ENCODE results near the gene THOC6. TPM values are rescaled to one million over a fixed set of nuclear protein-coding genes. Genes with fewer than 3 reads are reported as not detected.

The THOC6 gene
- total RNA-seq, 1 donor from 2014 or later: 40.1 TPM

DNA sequence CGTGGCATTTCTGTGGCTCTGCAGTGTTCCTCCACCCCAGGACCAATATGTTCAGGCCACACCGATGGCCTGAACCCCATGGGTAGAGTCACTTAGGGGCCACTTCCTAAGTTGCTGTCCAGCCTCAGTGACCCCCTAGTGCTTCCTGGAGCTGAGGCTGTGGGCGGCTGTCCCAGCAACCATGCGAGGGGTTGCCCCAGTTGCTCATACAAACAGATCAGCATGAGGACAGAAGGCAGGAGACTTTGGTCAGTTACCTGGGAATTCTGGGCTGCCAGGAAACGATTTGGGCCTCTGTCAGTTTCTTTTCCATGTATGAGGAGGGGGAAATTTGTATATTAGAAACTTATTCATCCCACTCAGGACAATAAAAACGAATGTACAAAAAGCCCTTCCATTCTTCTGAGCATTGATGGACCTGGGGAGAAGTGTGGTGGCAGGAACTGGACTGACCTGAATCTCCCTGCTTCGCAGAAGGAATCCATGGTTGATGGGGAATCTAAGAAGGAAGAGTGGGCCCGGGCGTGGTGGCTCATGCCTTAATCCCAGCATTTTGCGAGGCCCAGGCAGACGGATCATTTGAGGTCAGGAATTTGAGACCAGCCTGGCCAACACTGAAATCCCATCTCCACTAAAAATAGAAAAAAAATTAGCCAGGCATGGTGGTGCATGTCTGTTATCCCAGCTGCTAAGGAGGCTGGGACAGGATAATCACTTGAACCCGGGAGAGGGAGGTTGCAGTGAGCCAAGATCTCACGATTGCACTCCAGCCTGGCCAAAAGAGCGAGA is 36.7 kb downstream of the THOC6 start:
- no peaks in the 10 kb centered on the region for H3K9me3 Mint-ChIP-seq

DNA sequence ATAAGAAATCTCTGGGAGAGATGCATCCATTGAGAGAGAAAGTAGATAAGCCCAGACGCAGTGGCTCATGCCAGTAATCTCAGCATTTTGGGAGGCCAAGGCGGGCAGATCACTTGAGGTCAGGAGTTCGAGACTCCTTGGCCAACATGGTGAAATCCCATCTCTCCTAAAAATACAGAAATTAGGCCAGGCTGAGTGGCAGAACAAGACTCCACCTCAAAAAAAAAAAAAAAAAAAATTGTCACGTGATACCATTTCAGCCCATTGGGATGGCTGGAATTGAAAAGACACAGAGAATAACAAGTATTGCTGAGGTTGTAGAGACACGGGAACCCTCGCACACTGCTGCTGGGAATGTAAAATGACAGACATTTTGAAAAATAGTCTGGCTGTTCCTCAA is 38.7 kb downstream of the THOC6 start:
- no peak for DNase-seq (ENCODE audit: extremely low spot score, unreplicated experiment)
- H3K9me3 Mint-ChIP-seq: no peaks in the 10 kb centered on the region
- no peak overlapping the region for H3K4me3 Mint-ChIP-seq
- H3K27ac Mint-ChIP-seq: no peak overlapping the region
- TF ChIP-seq, protein P1, sequence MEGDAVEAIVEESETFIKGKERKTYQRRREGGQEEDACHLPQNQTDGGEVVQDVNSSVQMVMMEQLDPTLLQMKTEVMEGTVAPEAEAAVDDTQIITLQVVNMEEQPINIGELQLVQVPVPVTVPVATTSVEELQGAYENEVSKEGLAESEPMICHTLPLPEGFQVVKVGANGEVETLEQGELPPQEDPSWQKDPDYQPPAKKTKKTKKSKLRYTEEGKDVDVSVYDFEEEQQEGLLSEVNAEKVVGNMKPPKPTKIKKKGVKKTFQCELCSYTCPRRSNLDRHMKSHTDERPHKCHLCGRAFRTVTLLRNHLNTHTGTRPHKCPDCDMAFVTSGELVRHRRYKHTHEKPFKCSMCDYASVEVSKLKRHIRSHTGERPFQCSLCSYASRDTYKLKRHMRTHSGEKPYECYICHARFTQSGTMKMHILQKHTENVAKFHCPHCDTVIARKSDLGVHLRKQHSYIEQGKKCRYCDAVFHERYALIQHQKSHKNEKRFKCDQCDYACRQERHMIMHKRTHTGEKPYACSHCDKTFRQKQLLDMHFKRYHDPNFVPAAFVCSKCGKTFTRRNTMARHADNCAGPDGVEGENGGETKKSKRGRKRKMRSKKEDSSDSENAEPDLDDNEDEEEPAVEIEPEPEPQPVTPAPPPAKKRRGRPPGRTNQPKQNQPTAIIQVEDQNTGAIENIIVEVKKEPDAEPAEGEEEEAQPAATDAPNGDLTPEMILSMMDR (conservative IDR thresholded peaks at IDR 0.05): no peak
- H3K4me1 Mint-ChIP-seq (ENCODE audit: unreplicated experiment): no peaks in the 10 kb centered on the region
- no peaks in the 10 kb centered on the region for H3K27me3 Mint-ChIP-seq
- no peaks in the 10 kb centered on the region for H3K36me3 Mint-ChIP-seq

More for the DNA sequence above, 36.7 kb downstream of the THOC6 start:
- Mint-ChIP-seq H3K4me3 (peak overlapping the region; percentile 86), H3K36me3 (no peaks in the 10 kb centered on the region), H3K27me3 (no peaks in the 10 kb centered on the region), H3K4me1 (ENCODE audit: unreplicated experiment) (no peaks in the 10 kb centered on the region), H3K27ac (no peak overlapping the region)
- DNase-seq (ENCODE audit: extremely low spot score, unreplicated experiment): no peak
- TF ChIP-seq, protein P1 (conservative IDR thresholded peaks at IDR 0.05): no peak

DNA sequence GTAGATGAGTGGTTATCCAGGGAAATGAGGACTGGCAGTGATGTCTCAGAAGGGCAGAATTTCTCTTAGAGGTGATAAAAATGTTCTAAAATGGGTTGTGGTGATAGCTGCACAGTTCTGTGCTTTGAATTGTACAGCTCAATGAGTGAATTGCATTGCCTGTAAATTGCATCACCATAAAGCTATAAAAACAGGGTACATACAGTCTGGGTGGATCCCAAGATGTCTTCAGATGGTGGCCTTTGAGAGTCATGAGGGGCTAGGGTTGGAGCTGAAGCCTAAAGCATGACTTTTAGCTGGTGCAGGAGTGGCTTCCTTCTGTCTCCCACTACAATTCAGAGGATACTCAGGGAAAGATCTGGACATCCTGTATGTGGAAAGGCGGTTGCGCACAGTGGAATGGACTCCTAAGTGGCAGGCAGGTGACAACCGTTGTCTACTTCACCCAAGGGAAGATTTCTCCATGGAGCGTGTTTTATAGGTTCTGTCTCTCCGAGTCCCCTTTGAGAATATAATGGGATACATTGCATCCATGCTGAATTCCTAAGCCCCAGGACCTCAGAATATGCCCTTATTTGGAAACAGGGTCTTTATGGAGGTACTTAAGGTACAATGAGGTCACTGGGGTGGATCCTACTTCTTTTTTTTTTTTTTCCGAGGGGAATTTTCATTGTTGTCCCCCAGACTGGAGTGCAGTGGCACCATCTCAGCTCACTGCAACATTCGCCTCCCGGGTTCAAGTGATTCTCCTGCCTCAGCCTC is 40.0 kb downstream of the THOC6 start:
- TF ChIP-seq, protein P1 (conservative IDR thresholded peaks at IDR 0.05): no peak
- Mint-ChIP-seq H3K4me3 (no peak overlapping the region), H3K4me1 (ENCODE audit: unreplicated experiment) (no peaks in the 10 kb centered on the region), H3K27me3 (no peaks in the 10 kb centered on the region), H3K36me3 (no peaks in the 10 kb centered on the region), H3K27ac (no peak overlapping the region), H3K9me3 (no peaks in the 10 kb centered on the region)
- DNase-seq (ENCODE audit: extremely low spot score, unreplicated experiment): no peak

DNA sequence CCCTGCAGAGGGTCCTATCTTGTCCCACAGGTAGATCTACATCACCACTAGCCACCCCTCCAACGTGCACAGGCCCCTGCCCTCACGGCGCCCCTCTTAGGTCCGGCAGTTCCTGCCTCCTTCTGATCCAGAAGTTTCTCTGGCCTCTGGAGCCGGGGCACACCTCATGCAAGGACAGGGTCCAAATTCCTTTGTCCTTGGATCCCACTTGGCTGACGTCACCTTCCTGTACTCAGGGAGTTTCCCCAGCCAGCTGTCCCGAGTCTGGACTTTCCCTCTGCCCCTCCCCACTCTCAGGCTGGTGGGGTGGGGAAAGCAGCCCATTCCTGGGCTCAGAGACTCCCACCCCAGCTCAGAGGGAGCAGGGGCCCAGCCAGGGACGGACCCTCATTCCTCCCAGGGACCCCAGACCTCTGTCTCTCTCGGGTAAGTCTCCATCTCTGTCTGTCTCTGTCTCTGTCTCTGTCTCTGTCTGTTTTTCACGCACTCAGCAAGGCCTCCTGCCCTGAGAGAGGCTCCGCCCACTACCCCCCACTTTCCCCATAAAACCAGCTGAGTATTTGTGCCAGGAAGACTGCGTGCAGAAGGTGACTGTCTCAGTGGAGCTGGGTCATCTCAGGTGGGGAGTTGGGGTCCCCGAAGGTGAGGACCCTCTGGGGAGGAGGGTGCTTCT is 41.4 kb downstream of the THOC6 start, which contains the start of gene IL32:
TSS of gene IL32 (plus strand) at position 572 of the 673 bp plus-strand sequence. CDS start 172 bp downstream, outside the sequence.
- H3K36me3 Mint-ChIP-seq: no peaks in the 10 kb centered on the region
- H3K9me3 Mint-ChIP-seq: no peaks in the 10 kb centered on the region
- no peaks in the 10 kb centered on the region for H3K4me1 Mint-ChIP-seq (ENCODE audit: unreplicated experiment)
- peak within 1 kb of the TSS; percentile 65 for H3K27ac Mint-ChIP-seq
- no peak for DNase-seq (ENCODE audit: extremely low spot score, unreplicated experiment)
- TF ChIP-seq, protein P1 (conservative IDR thresholded peaks at IDR 0.05): no peak
- no peak within 1 kb of the TSS for H3K4me3 Mint-ChIP-seq
- no peaks in the 10 kb centered on the region for H3K27me3 Mint-ChIP-seq

DNA sequence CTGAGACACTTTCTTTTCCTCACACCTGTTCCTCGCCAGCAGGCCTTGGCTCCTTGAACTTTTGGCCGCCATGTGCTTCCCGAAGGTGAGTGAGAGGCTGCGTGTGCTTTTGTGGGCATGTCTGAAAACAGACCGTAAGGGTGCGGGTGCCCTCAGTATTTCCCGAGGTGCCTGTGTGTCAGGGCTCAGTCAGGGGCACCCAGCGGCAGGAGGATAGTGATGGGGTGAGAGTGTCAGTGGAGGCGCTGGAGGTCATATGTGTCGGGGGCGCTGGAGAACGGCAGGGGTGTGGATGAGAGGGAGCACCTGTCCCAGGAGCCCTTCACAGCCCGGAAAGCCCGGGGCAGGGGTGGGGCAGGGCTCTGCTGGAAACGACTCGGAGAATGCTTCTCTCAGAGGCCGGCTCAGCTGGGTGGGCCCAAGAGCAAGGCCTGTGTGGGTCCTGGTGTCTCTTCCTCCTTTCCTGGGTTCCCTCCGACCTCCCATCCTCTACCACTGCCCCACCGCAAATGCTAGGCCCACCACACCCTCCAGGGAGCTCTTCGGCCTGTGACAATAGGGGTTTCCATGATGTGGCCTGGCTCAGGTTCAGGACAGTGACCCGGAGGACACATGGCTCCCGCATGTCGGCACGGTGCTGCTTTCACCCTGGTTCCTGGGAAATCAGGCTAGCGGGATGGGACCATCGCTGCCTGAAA is 42.1 kb downstream of the THOC6 start:
- Mint-ChIP-seq H3K4me1 (ENCODE audit: unreplicated experiment) (no peaks in the 10 kb centered on the region), H3K27ac (peak overlapping the region; percentile 65), H3K36me3 (no peaks in the 10 kb centered on the region), H3K9me3 (no peaks in the 10 kb centered on the region), H3K4me3 (no peak overlapping the region), H3K27me3 (no peaks in the 10 kb centered on the region)
- DNase-seq (ENCODE audit: extremely low spot score, unreplicated experiment): no peak
- TF ChIP-seq, protein P1 (conservative IDR thresholded peaks at IDR 0.05): no peak

All from type B pancreatic cell (in vitro differentiated cells).